GM12865 (cell line): ENCODE measurements around the gene MAGI1.

ENCODE experiments used
- DNase-seq: peaks from one replicate; pipeline ENCODE4 v3.0.0; 2010; ENCODE audit warnings: low read depth
- H3K4me3 ChIP-seq: 2 replicates; pipeline ENCODE4 v1.5.1; 2011; ENCODE audit warnings: mild to moderate bottlenecking, low read depth, low read length, control low read depth
- TF ChIP-seq, protein P1 (sequence below): IDR thresholded peaks from 2 replicates; pipeline ENCODE4 v1.5.1; 2011; ENCODE audit warnings: low read length, control low read depth, low read depth, inconsistent platforms; ENCODE audit not compliant: insufficient read depth; ENCODE audit errors: missing control alignments

The MAGI1 gene

DNA sequence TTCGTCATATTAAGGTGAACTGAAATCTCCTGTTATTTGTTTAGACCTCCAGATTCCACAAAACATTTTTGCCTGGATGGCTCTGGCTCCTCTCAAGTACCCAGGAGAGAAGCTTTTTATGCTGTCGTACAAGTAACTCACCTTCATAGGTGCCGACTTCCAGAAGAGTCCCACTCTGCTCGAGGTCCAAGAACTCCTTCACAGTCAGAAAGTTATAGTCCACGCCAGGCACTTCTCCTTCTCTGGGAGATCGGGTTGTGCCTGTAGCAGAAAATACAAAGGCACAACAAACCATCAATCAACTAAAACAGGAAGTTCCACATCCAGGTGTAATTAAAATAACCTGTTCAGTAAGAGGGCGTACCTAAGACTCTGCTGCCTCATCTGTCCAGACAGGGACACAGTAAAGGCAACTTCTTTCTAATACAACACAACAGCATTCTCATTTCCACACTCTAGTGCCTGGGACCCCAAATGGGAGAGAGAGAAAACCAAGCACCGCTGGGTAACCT, 545.3 kb downstream of the MAGI1 start:
- no peak for DNase-seq
- no peak overlapping the region for H3K4me3 ChIP-seq
- TF ChIP-seq, protein P1, sequence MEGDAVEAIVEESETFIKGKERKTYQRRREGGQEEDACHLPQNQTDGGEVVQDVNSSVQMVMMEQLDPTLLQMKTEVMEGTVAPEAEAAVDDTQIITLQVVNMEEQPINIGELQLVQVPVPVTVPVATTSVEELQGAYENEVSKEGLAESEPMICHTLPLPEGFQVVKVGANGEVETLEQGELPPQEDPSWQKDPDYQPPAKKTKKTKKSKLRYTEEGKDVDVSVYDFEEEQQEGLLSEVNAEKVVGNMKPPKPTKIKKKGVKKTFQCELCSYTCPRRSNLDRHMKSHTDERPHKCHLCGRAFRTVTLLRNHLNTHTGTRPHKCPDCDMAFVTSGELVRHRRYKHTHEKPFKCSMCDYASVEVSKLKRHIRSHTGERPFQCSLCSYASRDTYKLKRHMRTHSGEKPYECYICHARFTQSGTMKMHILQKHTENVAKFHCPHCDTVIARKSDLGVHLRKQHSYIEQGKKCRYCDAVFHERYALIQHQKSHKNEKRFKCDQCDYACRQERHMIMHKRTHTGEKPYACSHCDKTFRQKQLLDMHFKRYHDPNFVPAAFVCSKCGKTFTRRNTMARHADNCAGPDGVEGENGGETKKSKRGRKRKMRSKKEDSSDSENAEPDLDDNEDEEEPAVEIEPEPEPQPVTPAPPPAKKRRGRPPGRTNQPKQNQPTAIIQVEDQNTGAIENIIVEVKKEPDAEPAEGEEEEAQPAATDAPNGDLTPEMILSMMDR = no peak

- TF ChIP-seq, protein P1 = no peak
- no peak overlapping the region for H3K4me3 ChIP-seq
- DNase-seq = no peak
These were observed 546.5 kb downstream of the MAGI1 start for GRCh38 chr3:65492249-65492648.

GRCh38 chr3:65490114-65490513, 548.6 kb downstream of the MAGI1 start:
- TF ChIP-seq, protein P1 = no peak
- H3K4me3 ChIP-seq = no peak overlapping the region
- no peak for DNase-seq

- TF ChIP-seq, protein P1 = no peak
- H3K4me3 ChIP-seq = no peak overlapping the region
- no peak for DNase-seq
These were observed 549.5 kb downstream of the MAGI1 start for GRCh38 chr3:65489253-65489652.

DNA sequence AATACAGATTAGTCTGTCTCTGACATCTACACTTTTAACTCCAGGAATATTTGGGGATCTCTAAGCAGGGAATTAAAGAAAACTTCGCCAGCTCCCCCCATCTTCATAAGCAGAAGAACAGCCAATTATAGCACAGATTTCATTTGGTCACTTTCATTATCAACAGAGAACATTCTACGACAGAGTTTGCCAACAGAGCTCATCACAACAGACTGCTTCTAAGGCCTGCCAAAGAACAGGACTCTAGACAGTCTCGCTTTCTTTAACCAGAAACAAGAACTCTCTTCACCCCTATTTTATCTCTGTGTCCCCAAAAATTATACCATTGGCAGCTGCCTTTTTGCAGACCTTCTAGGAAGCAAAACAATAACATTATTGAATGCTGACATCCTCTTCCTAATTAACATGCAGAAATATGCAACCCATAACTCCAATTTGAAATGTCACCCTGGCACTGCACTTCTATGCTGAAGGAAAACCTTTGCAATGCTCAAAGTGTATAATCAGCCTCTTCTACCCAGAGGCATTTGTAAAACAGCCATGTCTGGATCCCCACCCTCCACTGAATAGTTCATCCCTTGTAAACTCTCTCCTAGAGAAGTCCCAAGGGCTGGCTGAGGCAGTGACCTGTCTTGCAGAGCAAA, 552.8 kb downstream of the MAGI1 start:
- DNase-seq = no peak
- TF ChIP-seq, protein P1 = no peak
- no peak overlapping the region for H3K4me3 ChIP-seq

- no peak for DNase-seq
- TF ChIP-seq, protein P1 = no peak
- no peak overlapping the region for H3K4me3 ChIP-seq
These were observed 553.8 kb downstream of the MAGI1 start for GRCh38 chr3:65484964-65485363.

GRCh38 chr3:65483480-65483879, 555.2 kb downstream of the MAGI1 start:
- no peak for DNase-seq
- TF ChIP-seq, protein P1 = no peak
- no peak overlapping the region for H3K4me3 ChIP-seq
